ENCODE data around the gene STK35.

GRCh38 chr20:2089447-2089846 lies 12.2 kb upstream of the STK35 start:
- no peak for TF ChIP-seq EZH2 (optimal IDR thresholded peaks at IDR 0.05; ENCODE audit: low read depth, low read length)
- TF ChIP-seq CTCF (IDR thresholded peaks at IDR 0.05; ENCODE audit: low read length), result no peak

All from MM.1S (cell line).